BLaER1 (cell line): Measurements from ENCODE around the gene TNFAIP8L2.

Source experiments
- H3K27ac ChIP-seq: shearing (Covaris generic); formaldehyde crosslinking; 2 replicates; pipeline ENCODE4 v1.8.1; 2022
- H3K27me3 ChIP-seq: shearing (Covaris generic); formaldehyde crosslinking; 2 replicates; pipeline ENCODE4 v1.8.1; 2022
- H3K36me3 ChIP-seq: shearing (Covaris generic); formaldehyde crosslinking; 2 replicates; pipeline ENCODE4 v1.8.1; 2022
- H3K4me1 ChIP-seq: shearing (Covaris generic); formaldehyde crosslinking; 2 replicates; pipeline ENCODE4 v1.8.1; 2022
- H3K4me2 ChIP-seq: shearing (Covaris generic); formaldehyde crosslinking; 2 replicates; pipeline ENCODE4 v1.8.1; 2022
- H3K4me3 ChIP-seq: shearing (Covaris generic); formaldehyde crosslinking; 2 replicates; pipeline ENCODE4 v1.8.1; 2022
- H3K9ac ChIP-seq: shearing (Covaris generic); formaldehyde crosslinking; 2 replicates; pipeline ENCODE4 v1.8.1; 2022
- H3K9me3 ChIP-seq: shearing (Covaris generic); formaldehyde crosslinking; 2 replicates; pipeline ENCODE4 v1.8.1; 2022
- H4K20me1 ChIP-seq: shearing (Covaris generic); formaldehyde crosslinking; 2 replicates; pipeline ENCODE4 v1.8.1; 2022
- Cebpa-rat ChIP-seq: shearing (Covaris generic); IDR thresholded peaks from 2 replicates; pipeline ENCODE4 v1.8.1; 2022

The TNFAIP8L2 gene

GRCh38 chr1:151156515-151156819 is at the start of gene TNFAIP8L2:
Gene TNFAIP8L2 (plus strand): TSS chr1:151156649. CDS start chr1:151158698, 2,049 bp downstream.
- Histone ChIP-seq H3K9me3 (no peaks in the 10 kb centered on the region), H3K4me3 (peak within 1 kb of the TSS; percentile 71), H3K27me3 (no peaks in the 10 kb centered on the region), H4K20me1 (no peaks in the 10 kb centered on the region), H3K36me3 (peaks cover 16% of the 10 kb centered on the region), H3K9ac (peak within 1 kb of the TSS; percentile 79), H3K4me1 (peaks cover 59% of the 10 kb centered on the region), H3K4me2 (peak within 1 kb of the TSS; percentile 95), H3K27ac (peak within 1 kb of the TSS; percentile 86)
- no peak for TF ChIP-seq Cebpa-rat

DNA sequence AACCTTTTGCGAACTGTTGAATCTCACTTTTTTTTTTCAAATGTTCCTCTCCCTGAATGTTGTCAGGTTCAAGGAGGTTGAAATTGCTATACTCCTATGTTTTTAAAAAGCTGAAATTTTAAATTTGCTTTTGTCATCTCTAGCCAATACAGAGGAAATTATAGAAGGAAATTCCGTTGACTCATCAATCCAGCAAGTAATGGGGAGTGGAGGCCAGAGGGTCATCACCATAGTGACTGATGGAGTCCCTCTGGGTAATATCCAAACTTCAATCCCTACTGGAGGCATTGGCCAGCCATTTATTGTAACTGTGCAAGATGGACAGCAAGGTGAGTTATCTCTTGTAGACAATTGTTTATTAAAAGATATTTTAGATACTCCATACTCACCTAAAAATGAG is 49.6 kb upstream of the TNFAIP8L2 start:
- TF ChIP-seq Cebpa-rat, result no peak
- no peaks in the 10 kb centered on the region for H3K27me3 ChIP-seq
- no peak overlapping the region for H3K9ac ChIP-seq
- H3K4me3 ChIP-seq, result no peak overlapping the region
- H3K4me2 ChIP-seq, result no peak overlapping the region
- peaks cover 6% of the 10 kb centered on the region; the same call in 1 of the 2 replicates for H3K36me3 ChIP-seq
- no peak overlapping the region for H3K27ac ChIP-seq
- no peaks in the 10 kb centered on the region for H3K9me3 ChIP-seq
- no peaks in the 10 kb centered on the region for H4K20me1 ChIP-seq
- H3K4me1 ChIP-seq, result no peaks in the 10 kb centered on the region

DNA sequence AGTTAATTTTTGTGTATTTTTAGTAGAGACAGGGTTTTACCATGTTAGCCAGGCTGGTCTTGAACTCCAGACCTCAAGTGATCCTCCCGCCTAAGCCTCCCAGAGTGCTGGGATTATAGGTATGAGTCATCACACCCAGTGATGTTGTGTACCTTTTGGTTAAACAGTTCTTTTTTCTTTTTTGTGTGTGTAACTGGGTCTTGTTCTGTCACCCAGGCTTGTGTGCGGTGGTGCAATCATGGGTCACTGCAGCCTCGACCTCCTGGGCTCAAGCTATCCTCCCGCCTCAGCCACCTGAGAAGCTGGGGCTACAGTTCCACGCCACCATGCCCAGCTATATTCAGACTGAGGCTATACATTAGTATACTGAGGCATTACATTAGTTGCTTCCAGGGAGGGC is 48.1 kb upstream of the TNFAIP8L2 start:
- H3K4me2 ChIP-seq, result no peak overlapping the region
- no peak overlapping the region for H3K27ac ChIP-seq
- no peaks in the 10 kb centered on the region for H3K4me1 ChIP-seq
- H3K9me3 ChIP-seq, result no peaks in the 10 kb centered on the region
- H3K36me3 ChIP-seq, result peaks cover 6% of the 10 kb centered on the region; the same call in 1 of the 2 replicates
- no peak overlapping the region for H3K4me3 ChIP-seq
- H3K27me3 ChIP-seq, result no peaks in the 10 kb centered on the region
- no peak overlapping the region for H3K9ac ChIP-seq
- no peaks in the 10 kb centered on the region for H4K20me1 ChIP-seq
- TF ChIP-seq Cebpa-rat, result no peak

- Histone ChIP-seq H3K27me3 (no peaks in the 10 kb centered on the region), H3K4me2 (no peak overlapping the region), H3K9ac (no peak overlapping the region), H4K20me1 (no peaks in the 10 kb centered on the region), H3K27ac (no peak overlapping the region), H3K4me1 (no peaks in the 10 kb centered on the region), H3K4me3 (no peak overlapping the region), H3K36me3 (peaks cover 16% of the 10 kb centered on the region), H3K9me3 (no peaks in the 10 kb centered on the region)
- TF ChIP-seq Cebpa-rat, result no peak
Observed at GRCh38 chr1:151113877-151114276, 42.6 kb upstream of the TNFAIP8L2 start.

- Histone ChIP-seq H3K9me3 (no peaks in the 10 kb centered on the region), H3K4me1 (no peaks in the 10 kb centered on the region), H4K20me1 (no peaks in the 10 kb centered on the region), H3K27me3 (no peaks in the 10 kb centered on the region), H3K36me3 (no peaks in the 10 kb centered on the region), H3K9ac (no peak overlapping the region), H3K27ac (no peak overlapping the region), H3K4me2 (no peak overlapping the region), H3K4me3 (no peak overlapping the region)
- no peak for TF ChIP-seq Cebpa-rat
Observed at GRCh38 chr1:151124763-151125403, 31.6 kb upstream of the TNFAIP8L2 start.

DNA sequence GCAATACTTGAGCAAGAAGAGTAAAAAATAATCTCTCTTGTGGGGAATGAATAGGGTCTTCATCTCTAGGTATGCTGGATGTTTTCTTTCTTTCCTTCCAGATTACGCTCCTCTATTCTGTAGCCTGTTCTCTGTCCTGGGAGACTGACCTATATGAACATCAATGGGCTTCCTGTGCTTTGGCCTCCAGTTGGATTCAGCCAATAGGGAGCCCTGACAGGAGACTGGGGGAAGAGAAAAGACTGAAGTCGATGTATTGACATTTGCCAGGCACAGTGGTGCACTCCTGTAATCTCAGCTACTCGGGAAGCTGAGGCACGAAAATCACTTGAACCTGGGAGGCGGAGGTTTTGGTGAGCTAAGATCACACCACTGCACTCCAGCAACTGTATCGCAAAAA is 27.6 kb upstream of the TNFAIP8L2 start:
- peaks cover 32% of the 10 kb centered on the region for H4K20me1 ChIP-seq
- H3K4me3 ChIP-seq, result no peak overlapping the region
- H3K9ac ChIP-seq, result no peak overlapping the region
- TF ChIP-seq Cebpa-rat, result no peak
- H3K4me2 ChIP-seq, result no peak overlapping the region
- H3K36me3 ChIP-seq, result peaks cover 33% of the 10 kb centered on the region
- no peaks in the 10 kb centered on the region for H3K9me3 ChIP-seq
- H3K27me3 ChIP-seq, result peaks cover 4% of the 10 kb centered on the region; the same call in 1 of the 2 replicates
- H3K4me1 ChIP-seq, result 0 out of 2 replicates have a peak, but pooled peaks cover 4% of the 10 kb centered on the region
- H3K27ac ChIP-seq, result no peak overlapping the region

- Histone ChIP-seq H3K36me3 (peaks cover 56% of the 10 kb centered on the region), H3K4me2 (peak overlapping the region; percentile 46), H3K4me3 (no peak overlapping the region; the same call in 1 of the 2 replicates), H4K20me1 (peaks cover 54% of the 10 kb centered on the region), H3K9me3 (no peaks in the 10 kb centered on the region), H3K27ac (peak overlapping the region; percentile 5; the same call in 1 of the 2 replicates), H3K27me3 (peaks cover 4% of the 10 kb centered on the region; the same call in 1 of the 2 replicates), H3K9ac (peak overlapping the region; percentile 18; the same call in 1 of the 2 replicates), H3K4me1 (0 out of 2 replicates have a peak, but pooled peaks cover 4% of the 10 kb centered on the region)
- no peak for TF ChIP-seq Cebpa-rat
Observed at GRCh38 chr1:151130987-151131586, 25.4 kb upstream of the TNFAIP8L2 start.

GRCh38 chr1:151131701-151132334 is 24.6 kb upstream of the TNFAIP8L2 start:
- no peaks in the 10 kb centered on the region for H3K9me3 ChIP-seq
- H3K27ac ChIP-seq, result no peak overlapping the region
- no peak for TF ChIP-seq Cebpa-rat
- H3K4me1 ChIP-seq, result 0 out of 2 replicates have a peak, but pooled peaks cover 4% of the 10 kb centered on the region
- H4K20me1 ChIP-seq, result peaks cover 61% of the 10 kb centered on the region
- no peak overlapping the region for H3K9ac ChIP-seq
- H3K4me3 ChIP-seq, result no peak overlapping the region
- peak overlapping the region; percentile 46 for H3K4me2 ChIP-seq
- peaks cover 4% of the 10 kb centered on the region; the same call in 1 of the 2 replicates for H3K27me3 ChIP-seq
- H3K36me3 ChIP-seq, result peaks cover 64% of the 10 kb centered on the region

DNA sequence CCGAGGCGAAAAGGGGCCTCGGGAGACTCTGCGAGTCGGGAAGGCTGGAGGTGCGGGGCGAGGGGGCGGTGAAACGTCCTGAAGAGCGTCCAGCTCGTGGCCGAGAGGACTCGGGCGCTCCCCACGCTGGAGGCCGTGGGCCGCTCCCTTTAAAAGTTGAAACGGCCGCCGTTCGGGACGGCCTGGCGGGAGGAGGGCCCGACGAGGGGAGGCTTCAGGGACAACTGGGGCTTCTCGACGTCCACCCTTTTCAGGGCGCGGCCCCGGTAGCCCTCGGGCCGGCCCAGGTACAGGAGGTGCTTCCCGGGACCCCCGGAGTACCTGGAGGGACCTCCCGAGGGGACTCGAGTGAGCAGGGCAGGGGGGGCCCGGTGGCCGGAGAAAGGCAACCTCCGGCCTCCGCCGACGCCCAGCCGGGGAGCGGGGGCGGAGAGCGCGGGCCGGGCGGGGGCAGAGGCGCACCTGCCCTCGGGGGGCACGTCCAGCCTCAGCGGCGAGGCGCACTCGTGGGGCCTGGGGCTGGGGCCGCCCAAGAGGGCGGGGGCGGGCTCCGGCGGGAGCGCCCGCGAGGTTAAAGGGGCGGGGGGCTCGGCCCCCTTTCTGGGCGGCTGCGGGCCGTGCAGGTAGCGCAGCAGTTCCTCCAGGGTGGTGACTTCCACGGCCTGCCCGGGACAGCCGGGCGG is 24.0 kb upstream of the TNFAIP8L2 start:
- Histone ChIP-seq H3K36me3 (peaks cover 70% of the 10 kb centered on the region), H3K9ac (no peak overlapping the region), H3K4me2 (no peak overlapping the region), H3K9me3 (no peaks in the 10 kb centered on the region), H3K27ac (no peak overlapping the region), H3K4me1 (0 out of 2 replicates have a peak, but pooled peaks cover 4% of the 10 kb centered on the region), H3K27me3 (peaks cover 4% of the 10 kb centered on the region; the same call in 1 of the 2 replicates), H3K4me3 (no peak overlapping the region), H4K20me1 (peaks cover 63% of the 10 kb centered on the region)
- TF ChIP-seq Cebpa-rat, result no peak
